Activated CD4-positive, alpha-beta T cell treated with anti-CD3 and anti-CD28 coated beads for 4 hours (primary cell): Measurements from ENCODE around the gene GNPAT.
A peak's percentile ranks its signal among the peaks of the same experiment; 100 is the strongest.

ENCODE experiments used
- DNase-seq, 2 donors: peaks; one replicate each; pipeline ENCODE4 v3.0.0-alpha.2; 2020

The GNPAT gene

GRCh38 chr1:231213831-231214573 lies 27.0 kb upstream of the GNPAT start:
- DNase-seq, result no peak

GRCh38 chr1:231214918-231215680 lies 25.9 kb upstream of the GNPAT start:
- DNase-seq, result no peak

GRCh38 chr1:231215681-231216385 lies 25.2 kb upstream of the GNPAT start:
- no peak for DNase-seq

DNA sequence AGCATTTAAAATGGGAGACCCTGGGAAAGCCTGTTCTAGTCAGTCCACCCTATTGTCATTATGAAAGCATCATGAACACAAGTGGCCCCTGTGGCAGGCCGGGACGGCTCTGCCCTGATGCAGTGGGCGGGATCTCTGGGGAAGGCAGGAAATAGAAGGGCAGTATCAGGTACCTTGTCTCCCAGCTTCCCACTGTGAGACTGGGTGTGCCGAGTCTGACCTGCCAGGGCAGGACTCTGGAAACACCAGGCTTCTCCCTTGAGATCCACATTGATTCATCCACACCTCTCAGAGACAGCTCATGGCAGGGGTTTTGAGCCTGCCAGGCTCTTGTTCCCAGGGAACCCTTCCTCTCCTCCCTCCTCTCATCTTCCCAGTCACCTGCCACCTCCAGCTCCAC lies 24.5 kb upstream of the GNPAT start:
- DNase-seq, result no peak

- no peak for DNase-seq
Measured at GRCh38 chr1:231217056-231217455, 24.0 kb upstream of the GNPAT start.

DNA sequence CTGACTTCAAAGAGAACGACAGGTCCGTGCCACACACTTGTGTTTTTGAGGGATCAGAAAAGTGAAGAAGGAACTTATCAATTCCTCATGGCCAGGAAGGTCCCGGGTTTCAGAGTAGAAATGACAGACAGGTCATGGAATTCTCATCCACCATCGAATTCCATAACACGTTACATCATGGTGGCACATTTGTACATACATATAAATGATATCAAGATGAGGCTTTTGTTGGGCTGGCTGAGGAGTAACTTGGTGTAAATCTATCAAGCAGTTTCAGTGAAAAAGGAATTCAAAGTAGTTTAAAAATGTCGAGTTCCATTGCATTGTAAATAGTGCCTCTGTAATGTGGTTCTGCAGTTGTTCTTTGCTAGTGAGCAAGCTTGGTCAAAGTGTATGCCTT lies 22.9 kb upstream of the GNPAT start:
- DNase-seq, result no peak

- DNase-seq, result no peak
Measured at GRCh38 chr1:231219422-231220401, 21.3 kb upstream of the GNPAT start.

DNA sequence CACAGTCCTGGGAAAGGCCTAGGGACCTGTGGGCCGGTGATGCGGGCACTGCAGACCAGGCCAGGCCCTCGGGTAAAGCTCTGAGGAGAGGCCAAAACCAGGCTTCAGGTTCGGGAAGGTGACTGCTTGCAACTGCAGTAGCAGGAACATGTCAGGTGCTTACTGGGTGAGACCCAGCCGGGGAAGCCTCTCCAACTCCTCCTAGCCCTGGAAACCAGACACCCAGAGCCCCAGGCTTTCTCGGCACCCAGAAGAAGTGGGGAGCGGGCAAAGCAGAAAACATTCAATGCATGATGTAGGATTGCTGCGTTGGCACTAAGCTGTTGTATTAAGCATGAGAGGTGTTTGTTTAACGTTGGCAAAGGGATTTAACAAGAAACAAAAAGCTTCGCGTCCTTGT lies 20.2 kb upstream of the GNPAT start:
- DNase-seq, result no peak

DNA sequence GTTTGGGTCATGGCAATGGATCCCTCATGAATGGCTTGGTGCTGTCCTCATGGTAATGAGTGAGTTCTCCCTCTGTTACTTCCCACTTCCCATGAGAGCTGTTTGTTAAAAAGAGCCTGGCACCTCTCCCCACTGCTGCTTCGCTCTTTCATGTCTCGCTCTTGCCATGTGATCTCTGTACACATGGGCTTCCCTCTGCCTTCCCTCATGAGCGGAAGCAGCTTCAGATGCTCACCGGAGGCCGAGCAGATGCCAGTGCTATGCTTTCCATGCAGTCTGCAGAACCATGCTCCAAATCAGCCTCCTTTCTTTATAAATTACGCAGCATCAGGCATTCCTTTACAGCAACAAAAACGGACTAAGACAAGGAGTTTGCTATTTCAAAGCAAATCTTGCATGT lies 14.9 kb upstream of the GNPAT start:
- no peak for DNase-seq

- DNase-seq, result no peak
Measured at GRCh38 chr1:231231511-231231910, 9.5 kb upstream of the GNPAT start.

DNA sequence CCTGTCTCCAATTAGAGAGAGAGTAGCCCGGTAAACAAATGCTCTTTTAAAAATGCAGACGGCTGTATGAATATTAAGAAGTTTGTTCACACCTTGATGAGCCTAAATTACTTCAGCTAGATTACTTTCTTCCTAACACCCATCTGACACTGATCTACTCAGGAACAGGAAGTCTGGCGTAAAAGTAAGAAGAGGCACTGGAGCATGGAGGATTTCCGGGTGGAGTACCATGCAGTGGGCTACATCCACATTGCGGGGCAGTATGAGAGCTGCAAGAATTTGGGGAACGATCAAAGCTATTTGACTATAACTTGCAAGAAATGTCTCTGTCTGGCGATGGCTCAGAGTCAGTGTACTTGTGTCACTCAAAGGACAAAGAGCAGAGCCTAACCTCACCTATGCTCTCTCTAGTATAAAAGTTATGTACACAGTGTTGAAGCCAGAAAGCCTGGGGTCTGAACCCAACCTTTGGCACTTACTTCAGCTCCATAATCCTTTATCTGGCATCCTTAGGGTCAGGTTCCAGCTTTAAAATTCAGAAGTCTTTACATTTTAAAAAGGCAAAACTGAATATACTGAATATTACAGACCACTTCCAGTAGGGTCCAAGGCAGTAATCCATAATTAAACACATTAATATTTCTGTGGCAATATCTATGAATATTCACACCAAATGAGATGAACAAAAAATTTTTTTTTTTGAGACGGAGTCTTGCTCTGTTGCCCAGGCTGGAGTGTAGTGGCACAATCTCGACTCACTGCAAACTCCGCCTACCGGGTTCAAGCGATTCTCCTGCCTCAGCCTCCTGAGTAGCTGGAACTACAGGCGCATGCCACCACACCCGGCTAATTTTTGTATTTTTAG lies 7.9 kb upstream of the GNPAT start:
- DNase-seq, result no peak

DNA sequence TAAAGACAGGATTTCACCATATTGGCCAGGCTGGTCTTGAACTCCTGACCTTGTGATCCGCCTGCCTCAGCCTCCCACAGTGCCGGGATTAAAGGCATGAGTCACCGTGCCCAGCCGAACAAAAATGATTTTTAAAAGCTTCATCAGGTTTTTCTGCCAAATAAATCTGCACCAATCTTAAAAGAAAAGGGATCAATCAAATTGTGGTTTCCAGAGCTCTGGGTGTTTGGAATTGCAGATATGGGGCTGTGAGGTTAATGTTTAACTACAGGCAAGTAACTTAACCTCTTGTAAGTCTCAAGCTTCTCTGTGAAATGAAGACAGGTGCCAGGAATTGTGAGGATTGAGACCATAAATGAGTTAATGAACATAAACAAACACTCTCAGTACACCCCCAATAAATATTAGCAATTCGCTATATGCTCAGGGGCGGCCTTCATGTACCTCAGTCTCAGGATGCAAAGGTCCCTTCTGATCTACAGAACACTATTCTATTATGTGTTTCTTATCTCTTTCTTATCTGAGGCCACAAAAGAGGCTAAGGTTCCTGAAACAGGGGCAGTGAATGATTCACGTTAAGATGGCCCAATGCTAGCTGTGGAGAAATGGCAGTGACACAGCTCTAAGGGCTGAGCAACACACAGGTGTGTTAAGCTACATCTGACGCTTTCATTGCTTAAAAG lies 7.1 kb upstream of the GNPAT start:
- DNase-seq, result no peak

DNA sequence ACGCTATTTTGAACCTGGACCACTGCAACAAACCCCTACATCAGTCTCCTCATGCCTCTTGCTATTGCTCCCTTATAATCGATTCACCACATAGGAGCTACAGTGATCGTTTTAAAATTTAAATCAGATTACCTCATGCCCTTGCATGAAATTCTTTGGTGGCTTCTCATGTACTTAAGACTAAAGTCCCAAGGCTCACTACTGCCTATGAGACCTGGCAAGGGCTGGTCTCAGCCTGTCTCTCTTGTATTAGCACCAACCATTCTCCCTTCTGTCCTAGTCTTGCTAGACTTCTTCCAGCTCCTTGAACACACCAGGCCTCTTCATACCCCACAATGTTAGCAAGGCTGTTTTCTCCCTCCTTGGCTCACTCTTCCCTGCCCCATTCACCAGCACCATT lies 6.5 kb upstream of the GNPAT start:
- no peak for DNase-seq

- no peak for DNase-seq
Measured at GRCh38 chr1:231235526-231236207, 5.3 kb upstream of the GNPAT start.

GRCh38 chr1:231236208-231236591 lies 4.8 kb upstream of the GNPAT start:
- DNase-seq, result no peak

GRCh38 chr1:231236938-231237337 lies 4.1 kb upstream of the GNPAT start:
- no peak for DNase-seq

DNA sequence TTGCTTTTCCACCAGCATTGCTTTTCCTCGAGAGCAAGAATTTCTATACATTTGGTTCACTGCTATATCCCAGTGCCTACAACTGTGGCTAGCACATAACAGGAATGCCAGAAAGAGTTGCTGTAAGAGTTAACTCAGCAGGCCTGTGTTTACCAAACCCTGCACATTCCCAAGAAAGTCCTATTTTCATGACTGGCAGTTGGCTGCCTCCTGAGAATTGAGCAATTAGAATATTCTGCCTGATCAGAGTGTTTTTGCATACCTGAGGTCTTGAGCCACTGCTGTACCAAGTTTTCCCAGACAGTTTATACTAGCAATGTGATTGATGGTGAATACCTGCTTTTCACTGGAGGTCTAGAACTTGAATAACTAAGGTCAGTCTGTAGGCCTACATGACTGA lies 2.7 kb upstream of the GNPAT start:
- DNase-seq, result no peak

DNA sequence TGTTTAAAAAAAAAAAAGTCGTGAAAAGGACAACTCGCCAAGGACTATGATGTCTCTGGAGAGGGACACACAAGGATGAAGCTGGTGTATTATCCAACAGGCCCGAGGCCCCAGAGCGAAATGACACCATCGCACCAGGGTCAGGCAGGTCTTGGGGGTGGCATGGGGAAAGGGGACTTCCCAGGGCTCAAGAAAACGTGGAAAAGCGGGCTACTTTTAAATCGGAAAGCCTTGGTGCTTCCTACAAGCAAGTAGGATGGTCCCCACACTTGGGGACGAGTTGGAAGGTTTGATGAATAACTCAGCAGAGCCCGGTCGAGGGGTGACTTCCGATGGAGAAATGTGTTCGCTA lies 505 bp upstream of the GNPAT start:
- no peak for DNase-seq

DNA sequence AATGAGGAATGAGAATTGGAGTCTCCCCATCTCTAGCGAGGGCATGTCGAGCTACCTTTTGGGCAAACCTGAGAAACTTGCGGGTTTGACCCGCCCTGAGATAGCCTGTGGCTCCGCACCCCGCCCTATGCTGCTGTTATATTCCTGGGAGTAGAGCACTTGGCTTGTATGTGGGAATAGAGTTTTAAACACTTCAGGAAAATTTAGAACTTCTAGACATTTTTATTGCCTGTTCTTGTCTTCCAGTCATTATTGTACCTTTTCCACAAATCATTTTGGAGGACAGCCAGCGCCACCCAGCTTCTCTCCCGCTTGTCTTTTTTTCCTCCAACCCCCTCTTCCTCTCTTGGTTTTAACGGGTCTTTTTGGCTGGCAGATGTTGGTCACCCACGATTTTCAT lies 738 bp downstream of the GNPAT start:
- DNase-seq, result peak in 1 of 2 donors; percentile 6

DNA sequence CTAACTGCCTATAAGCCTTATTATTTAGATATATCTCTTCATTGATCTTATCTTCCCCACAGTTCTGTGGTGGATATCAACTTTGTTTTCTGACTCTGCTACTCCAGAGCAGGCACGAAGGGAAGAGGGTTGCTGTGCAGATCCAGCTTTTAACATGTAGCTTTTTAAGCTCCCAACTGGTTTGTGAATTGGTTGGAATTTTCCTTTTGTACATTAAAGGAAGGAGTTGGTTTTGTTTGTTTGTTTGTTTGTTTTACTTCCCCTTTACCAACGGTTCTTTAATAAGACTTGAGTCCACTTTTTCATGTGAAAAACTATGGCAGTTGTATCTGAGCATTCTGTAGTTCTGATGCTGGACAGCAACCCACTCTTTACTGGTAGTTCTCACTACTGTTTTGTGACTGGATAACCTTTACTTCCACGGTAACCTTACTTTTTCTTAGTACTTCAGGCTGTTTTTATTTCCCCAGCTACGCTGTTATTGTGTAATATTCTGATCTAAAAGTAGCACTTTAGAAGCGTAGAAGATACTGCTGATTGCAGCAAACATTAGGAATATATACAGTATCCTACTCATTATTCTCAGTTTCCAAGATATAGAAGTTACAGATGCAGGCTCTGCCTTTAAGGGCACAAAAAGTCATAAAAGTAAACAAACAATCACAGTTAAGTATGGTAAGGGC lies 1.6 kb downstream of the GNPAT start:
- no peak for DNase-seq
